Dermis microvascular lymphatic vessel endothelial cell (primary cell): ENCODE measurements around the gene ADNP. TPM values are rescaled to one million over a fixed set of nuclear protein-coding genes. Genes with fewer than 3 reads are reported as not detected.
"Not testable (repeated sequence)": the region's sequence is repeated elsewhere in the genome, so short reads cannot be mapped to it uniquely, and the experiment has no call there.

Source experiments
- DNase-seq, 2 donors: peaks; one replicate each; pipeline versions ENCODE4 v3.0.0 to v3.0.0-alpha.2; 2010; ENCODE audit warnings: low read depth in 2 of 2
- total RNA-seq: library from RNA; depleted of rRNA; stranded (reverse); fragments of >200 nt; gene quantifications from 2 replicates; pipeline ENCODE4 v1.2.1, GENCODE V29; 2014

Gene ADNP
- 28.6 and 33.0 TPM in 2 replicates for total RNA-seq

DNA sequence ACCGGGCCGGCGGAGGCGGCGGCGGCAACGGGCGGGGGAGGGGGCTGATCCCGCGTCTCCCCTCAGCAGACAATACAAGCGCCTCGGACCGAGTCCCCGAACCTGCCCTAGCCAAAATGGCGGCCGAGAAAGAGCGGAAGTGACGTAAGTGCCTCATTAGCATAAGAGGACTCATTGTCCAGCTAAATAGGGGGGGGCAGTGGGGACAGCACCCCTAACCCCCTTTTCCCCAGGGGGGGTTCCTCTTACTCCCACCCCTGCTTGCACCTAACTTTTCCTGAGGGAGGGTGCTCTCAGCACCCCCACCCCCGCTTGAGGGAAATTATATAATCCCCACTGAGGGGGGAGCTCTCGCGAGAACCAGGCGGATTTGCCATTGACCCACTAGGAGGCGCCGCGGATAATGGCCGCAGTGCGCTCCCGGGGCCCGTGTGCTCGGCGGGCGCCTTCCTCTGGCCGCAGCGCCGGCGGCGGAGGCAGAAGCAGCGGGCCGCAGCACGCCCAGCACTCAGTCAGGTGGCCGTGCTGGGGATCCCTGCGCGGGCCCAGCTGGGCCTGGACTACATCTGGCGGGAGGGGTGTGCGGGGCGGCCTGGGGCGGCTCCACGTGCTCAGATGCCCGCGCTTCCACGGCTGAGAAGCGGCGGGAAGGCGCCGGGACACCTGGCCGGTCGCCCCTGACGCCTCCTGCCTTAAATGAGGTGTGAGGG is at the start of gene ADNP:
Gene ADNP (minus strand): TSS at position 132 of the 710 bp plus-strand sequence. CDS start 27,441 bp downstream, outside the sequence.
- peak; percentile 90 to 96 for DNase-seq

DNA sequence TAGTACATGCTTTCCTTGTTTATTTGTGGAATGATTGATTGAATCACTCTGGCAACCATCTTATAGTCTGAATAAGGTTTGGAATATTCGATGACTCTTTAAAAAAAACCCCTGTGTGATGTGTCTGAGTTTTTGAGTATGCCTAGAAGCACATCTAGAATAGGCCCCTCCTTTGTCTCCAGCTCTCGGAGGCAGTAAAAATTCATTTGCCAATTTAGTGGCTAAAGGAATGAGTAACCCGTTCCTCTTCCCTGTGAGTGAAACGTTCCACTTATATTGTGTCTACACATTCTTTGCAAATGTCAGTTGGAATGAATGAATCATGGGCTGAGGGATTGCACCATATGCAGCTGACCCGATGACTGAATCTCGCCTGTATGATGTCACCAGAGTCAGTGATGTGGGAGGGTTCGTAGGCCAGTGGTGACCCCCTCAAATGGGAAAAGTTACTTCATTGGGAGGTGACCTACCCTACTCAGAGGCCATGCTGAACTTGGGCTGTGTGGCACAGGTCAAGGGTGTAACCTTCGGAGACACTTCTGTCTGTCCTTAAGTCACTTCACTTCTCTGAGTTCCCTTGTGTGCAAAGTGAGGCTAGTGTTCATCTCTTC is 48.9 kb upstream of the ADNP start:
- DNase-seq: peak; percentile 78 to 79

DNA sequence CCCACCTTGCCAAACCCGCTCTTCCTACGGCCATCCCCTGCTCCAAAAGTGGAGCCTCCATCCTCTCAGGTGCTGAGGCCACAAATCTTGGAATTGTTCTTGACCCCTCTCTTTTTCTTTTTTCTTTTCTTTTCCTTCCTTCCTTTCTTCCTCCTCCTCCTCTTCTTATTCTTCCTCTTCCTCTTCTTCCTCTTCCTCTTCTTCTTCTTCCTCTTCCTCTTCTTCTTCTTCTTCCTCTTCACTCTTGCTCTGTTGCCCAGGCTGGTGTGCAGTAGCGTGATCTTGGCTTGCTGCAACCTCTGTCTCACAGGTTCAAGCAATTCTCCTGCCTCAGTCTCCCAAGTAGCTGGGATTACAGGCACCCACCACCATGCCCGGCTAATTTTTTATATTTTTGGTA is 47.3 kb upstream of the ADNP start:
- not testable (repeated sequence) for DNase-seq

DNA sequence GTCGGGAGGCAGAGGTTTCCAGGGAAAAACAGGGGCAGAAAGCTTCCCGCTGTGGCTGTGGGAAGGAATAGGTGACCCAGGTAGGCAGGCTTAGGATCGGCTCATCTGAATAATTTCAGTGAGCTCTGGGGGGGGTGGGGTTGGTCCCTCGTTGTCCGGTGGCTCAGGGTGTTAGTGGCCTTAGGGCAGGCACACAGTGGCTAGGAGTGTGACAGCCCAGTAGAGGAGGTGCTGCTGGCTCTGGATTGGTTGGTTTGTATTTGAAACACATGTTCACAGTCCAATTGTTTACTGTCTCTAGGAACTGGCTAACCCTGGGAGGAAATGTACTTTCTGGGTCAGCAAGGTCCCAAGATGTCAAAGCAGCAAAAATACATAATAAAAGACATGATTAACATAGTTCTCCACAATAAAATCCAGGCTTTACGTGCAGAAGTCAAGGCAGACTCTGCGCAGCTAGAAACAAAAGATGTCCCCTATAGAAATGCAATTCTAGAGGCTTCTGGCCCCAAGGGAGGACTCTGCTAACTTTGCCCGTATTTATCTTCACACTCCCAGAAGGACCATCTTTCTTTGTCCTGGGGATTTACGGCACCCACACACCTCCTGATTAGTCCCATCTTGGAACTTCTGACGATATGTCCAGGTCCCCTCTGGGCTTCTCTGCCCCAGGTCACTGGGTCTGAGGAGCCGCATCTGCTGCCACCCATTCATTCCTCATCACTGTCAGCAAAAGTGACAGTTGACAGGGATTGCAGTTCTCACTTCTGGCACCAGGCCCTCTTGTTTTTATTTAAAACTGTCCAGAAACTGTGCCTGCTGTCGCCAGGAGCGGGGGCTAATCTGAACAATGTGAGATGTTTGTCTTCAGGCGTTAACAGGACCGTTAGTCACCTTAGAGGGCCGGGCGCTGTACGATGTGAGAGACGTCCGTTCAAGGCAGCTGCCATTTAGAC is 46.1 kb upstream of the ADNP start:
- DNase-seq: no peak

DNA sequence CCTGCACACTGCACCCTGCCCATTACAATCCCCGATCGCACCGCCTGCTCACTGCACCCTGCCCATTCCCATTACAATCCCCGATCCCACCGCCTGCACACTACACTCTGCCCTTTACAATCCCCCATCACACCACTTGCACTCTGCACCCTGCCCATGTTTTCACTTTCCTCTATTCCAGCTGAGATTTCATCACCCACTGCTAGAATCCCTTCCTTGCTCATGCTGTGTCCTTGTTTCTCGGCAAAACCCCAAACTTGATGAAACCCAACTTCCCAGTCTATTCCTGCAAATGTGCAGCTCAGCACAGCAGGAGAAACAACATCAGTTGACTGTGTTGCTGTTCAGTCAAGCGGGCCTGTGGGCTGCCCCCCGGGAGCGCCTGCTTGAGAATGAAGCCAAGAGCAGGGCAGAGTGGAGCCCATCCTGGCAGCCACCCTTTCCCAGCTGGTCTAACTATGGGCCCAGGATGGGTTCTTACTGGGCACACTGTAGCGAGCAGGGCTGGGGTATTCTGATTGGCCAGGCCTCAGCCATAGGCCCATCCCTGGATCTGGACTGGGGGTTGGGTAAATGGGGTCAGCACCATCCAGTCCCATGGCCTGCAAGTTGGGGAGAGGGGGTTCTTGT is 44.6 kb upstream of the ADNP start:
- no peak for DNase-seq

DNA sequence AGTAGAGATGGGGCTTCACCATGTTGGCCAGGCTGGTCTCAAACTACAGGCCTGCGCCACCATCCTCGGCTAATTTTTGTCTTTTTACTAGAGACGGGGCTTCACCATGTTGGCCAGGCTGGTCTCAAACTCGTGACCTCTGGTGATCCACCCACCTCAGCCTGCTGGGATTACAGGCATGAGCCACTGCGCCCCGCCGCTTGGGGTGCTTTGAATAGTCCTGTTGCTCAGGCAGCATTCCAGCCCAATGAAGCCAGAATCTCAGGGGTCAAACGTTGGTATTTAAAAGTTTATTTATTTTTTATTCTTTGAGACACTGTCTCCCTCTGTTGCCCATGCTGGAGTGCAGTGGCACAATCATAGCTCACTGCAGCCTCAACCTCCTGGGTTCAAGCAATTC is 38.7 kb upstream of the ADNP start:
- no peak for DNase-seq

DNA sequence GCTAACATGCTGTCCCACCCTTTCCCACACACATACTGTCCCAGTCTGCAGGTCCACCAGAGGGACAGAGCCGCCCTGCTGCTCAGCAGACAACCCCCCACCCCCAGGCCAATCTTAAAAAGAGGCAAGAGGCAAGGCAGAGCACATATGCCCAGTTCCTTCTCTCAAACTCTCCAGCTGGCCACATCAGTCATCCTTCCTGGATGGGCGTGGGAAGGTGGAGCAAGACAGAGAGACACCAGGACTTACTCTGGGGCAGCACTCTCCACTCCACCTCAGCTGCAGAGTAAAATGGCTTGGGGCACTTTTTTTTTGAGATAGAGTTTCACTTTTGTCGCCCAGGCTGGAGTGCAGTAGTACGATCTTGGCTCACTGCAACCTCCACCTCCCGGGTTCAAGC is 38.2 kb upstream of the ADNP start:
- DNase-seq: no peak

DNA sequence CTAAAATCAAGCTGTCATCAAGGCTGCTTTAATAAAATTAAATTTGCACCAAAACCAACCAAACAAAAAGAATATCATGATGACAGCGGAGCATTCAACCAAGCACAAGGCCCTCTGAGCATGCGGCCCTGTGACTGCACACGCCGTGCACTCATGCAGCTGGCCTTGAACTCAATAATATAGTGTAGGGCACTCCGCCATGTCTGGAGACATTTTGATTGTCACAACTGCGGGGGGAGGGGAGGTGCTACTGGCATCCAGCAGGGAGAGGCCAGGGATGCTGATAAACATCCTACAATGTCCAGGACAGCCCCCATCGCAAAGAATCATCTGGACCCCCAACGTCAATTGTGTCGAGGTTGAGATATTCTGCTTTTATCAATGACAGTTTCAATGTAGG is 37.1 kb upstream of the ADNP start:
- DNase-seq: no peak

DNA sequence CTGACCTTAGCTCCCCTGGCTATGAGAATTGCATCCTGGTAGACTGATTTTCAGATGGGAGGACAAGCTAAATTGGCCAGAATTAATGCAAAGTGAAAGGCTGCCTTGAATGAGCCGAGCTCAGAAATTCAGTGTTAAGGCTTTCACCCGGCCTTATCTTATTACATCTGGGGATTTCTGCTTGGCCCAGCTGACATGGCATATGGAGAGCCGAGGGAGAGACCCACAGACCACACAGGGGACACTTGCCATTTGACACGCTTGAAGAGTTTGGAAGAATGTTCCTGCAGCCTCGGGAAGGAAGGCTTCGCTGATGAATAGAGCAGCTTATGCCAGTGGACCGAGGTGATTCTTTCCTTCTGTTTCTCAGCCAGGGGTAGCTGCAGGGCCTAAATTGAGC is 36.3 kb upstream of the ADNP start:
- DNase-seq: no peak

DNA sequence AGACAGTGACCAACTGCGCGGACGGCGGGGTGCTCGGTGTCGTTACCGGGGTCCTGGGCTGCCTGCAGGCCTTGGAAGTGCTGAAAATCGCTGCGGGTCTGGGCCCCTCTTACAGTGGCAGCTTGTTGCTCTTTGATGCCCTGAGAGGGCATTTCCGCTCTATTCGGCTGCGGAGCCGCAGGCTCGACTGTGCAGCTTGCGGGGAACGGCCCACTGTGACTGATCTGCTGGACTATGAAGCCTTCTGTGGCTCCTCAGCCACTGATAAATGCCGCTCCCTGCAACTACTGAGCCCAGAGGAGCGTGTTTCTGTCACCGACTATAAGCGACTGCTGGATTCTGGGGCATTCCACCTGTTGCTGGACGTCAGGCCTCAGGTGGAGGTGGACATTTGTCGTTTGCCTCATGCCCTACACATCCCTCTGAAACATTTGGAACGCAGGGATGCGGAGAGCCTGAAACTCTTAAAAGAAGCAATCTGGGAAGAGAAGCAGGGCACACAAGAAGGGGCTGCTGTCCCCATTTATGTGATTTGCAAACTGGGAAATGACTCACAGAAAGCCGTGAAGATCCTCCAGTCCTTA is 28.4 kb upstream of the ADNP start:
- DNase-seq: no peak

DNA sequence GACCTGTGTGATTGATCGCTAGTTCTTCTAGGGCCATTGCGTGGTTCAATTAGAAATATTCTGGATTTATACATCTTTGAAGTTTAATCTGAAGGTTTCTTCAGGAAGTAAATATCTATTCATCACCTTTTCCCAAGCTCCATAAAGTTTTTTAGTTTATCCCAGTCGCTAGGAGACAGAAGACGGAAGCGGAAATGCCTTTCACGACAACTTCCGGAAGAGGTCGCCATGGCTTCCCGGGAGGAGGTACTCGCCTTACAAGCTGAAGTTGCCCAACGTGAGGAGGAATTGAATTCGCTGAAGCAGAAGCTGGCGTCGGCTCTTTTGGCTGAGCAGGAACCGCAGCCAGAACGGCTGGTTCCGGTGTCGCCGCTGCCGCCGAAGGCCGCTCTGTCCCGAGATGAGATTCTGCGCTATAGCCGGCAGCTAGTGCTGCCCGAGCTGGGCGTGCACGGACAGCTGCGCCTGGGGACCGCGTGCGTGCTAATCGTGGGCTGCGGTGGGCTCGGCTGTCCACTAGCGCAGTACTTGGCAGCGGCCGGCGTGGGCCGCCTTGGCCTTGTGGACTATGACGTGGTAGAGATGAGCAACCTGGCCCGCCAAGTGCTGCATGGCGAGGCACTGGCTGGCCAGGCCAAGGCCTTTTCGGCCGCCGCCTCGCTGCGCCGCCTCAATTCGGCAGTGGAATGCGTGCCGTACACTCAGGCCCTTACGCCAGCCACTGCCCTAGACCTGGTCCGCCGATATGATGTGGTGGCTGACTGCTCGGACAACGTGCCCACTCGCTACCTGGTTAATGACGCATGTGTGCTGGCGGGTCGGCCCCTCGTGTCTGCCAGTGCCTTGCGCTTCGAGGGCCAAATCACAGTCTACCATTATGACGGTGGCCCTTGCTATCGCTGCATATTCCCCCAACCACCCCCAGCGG is 27.6 kb upstream of the ADNP start, which contains the start of gene MOCS3:
Gene MOCS3 (plus strand): TSS at position 204 of the 928 bp plus-strand sequence. CDS start 25 bp downstream, at position 229.
- peak; percentile 93 to 94 for DNase-seq

DNA sequence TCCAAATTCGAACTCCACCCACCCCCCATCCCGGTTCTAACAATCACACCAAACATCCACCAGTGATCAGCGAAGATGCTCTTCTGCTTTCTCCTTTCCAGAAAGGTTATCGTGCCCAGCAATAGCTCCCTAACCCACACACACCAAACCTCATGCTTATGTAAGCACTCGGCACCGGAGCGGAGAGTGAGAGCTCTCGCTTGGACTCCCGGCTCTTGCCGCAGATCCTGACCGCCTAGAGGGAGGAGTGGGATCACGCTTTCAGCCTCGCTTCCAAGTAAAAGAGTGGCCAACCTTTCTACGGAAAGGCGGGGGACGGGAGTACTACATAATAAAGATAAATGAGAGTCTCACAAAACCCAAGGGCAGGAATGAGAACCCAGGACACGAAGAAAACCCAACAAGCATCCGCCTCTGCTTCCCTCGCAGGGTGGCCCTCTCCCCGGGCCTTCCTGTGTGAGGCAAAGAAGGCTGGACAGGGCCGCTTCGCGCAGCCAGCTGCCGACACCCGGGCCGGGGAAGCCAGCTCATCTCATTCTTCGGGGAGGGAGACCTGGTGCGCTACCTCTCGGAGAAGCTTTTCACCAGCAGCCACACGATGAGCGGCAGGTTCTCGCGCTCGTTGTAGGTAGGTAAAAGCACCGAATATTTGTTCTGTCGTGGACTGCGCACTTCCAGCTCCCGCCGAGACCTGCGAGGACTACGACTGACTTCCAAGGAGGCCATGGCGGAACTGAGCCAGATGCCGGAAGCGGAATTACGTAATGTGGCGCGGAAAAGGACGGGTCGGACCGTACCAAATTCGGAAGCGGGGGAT is 26.8 kb upstream of the ADNP start, which contains the start of gene DPM1:
Gene DPM1 (minus strand): TSS at position 735 of the 817 bp plus-strand sequence. CDS start 9 bp downstream, at position 726.
- peak in 1 of 2 donors; percentile 94 for DNase-seq

DNA sequence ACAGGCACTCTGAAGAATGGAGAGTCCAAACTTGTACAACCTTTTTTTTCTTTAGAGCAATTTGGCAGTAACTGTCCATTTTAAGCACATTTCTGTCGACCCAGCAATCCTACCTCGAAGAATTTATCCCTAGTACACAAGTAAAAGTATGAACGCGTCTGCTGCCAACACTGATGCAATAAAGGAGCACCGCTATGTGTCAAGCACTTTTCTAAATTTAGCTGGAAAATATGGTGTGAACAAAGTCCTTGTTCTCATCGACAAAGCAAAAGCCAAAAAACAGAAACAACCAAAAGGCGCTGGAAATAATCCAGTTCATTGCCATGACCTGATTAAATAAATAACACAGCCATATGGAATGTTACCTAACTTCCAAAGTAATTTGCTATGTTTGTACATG is 26.0 kb upstream of the ADNP start:
- peak in 1 of 2 donors; percentile 11 for DNase-seq

DNA sequence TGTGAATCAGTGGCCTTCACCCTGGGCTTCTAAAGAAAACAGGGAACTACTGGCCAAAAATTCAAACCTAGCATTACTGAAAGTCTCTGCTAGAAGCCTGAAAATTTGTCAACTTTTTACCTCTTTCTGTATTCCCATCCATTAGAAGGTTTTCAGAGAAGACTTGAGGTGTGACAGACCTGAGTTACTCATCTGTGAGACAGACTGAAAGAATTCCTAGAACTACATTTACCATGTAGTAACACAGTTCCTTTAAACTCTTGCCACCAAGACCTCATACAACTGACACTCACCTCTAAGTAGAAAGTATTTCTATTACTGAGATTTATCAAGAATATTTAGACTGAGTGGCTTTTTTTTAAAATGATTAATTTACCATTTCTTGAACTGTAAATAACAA is 22.6 kb upstream of the ADNP start:
- DNase-seq: no peak

DNA sequence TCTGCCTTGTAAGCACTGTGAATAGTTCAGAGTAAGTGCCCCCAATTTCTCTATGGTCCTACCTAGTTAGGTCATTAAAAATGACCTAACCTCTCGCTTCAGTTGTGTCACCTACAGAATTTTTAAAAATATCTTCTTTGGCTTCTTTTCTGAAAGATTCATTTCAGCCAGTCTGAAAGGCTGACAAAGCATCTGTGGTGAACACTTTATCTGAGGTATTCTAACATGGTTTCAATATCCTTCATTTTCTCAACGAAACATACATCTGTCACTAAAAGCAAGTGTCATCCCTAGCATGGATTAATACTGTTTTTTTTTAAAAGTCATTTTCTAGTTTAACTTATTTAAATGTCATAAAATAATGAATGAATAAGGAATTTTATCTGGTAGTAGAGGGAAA is 22.0 kb upstream of the ADNP start:
- DNase-seq: no peak

DNA sequence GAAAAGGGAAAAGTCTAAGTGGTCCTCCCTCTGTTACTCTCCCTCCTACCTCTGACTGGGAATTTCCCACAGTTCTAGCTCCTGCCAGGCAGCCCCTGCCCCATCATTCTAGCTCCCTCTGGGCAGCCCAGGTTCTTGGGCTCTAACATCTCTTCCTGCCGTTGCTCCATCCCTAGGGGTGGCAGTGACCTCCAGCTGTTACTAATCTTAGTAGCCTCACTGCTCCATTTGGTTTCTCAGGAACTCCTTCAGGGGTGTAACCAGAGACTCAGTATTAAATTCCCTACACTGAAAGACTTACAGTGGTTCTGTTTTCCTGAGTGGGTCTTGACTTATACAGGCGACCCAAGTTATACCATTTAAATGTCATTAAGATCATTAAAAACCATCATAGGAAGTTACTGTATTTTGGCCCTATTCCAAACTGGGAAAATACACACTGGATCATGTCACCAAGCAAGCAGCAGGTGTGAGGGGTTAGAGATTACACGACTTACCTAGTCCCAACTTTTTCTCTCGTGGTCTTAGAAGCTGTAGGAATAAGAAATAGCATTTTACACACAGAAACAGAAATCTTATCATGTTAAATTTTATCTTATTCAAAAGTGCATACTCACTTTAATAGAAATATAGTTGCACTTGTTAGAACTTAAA is 17.0 kb upstream of the ADNP start:
- no peak for DNase-seq

DNA sequence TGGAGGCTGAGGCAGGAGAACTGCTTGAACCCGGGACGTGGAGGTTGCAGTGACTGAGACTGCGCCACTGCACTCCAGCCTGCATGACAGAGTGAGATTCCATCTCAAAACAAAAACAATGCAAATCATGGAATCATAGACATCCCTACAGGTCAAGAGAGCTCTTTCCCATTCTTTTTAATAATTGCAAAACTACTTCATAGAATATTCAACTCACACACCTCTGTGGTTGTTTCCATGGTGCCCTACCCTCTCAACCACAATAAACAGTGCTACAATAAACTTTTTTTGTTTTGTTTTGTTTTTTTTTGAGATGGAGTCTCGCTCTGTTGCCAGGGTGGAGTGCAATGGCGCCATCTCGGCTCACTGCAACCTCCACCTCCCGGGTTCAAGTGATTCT is 11.8 kb upstream of the ADNP start:
- DNase-seq: no peak

DNA sequence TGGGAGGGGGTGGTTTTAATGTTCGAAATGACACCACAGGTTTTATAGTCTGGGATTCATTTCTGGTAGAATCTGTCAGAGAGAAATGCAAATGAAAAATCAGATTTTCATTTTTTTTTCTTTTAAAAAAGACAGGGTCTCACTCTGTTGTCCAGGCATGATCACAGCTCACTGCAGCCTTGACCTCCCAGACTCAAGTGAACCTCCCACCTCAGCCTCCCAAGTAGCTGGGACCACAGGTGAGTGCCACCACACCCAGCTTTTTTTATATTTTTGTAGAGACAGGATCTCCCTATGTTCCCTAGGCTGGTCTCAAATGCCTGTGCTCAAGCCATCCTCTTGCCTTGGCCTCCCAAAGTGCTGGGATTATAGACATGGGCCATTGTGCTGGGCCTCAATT is 2.4 kb upstream of the ADNP start:
- DNase-seq: no peak
